NCI-H446 treated with DMSO at 0.1 percent for 48 hours (cell line): ENCODE results near the gene KIF16B.
"Not testable (repeated sequence)": the region's sequence is repeated elsewhere in the genome, so short reads cannot be mapped to it uniquely, and the experiment has no call there.

ENCODE experiments used
- DNase-seq: peaks from one replicate; lab custom pipeline; 2025; lab: John Stamatoyannopoulos, UW

KIF16B gene

DNA sequence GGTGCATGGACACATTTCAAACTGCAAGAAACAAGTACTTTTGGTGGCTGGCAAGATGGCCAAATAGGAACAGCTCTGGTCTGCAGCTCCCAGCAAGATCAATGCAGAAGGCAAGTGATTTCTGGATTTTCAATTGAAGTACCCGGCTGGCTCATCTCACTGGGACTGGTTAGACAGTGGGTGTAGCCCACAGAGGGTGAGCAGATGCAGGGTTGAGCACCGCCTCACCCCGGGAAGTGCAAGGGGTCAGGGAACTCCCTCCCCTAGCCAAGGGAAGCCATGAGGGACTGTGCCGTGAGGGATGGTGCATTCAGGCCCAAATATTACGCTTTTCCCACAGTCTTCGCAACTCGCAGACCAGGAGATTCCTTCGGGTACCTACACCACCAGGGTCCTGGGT, 53.6 kb downstream of the KIF16B start:
- DNase-seq: not testable (repeated sequence)

- no peak for DNase-seq
These were observed 54.5 kb downstream of the KIF16B start for GRCh38 chr20:16518784-16519084.

GRCh38 chr20:16517946-16518783, 55.1 kb downstream of the KIF16B start:
- peak; percentile 68 for DNase-seq

GRCh38 chr20:16516794-16517193, 56.5 kb downstream of the KIF16B start:
- no peak for DNase-seq

DNA sequence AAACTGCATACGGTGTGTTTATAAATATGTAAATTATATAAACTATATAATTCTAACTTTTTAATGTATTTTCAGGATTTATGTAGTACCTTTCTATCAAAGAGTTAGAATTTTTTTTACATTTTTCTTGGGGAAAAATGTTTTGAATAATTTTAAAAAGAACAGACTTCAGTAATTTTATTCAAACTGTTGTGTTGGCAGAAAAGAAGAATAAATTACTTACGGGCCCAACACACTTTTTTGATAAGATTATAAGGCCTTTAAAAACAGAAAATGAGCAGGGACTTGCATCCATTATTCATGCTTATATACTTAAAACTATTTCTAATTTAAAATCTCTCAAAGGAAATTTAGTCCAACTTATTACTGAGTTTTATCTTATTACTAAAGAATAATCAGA, 58.2 kb downstream of the KIF16B start:
- DNase-seq: no peak

DNA sequence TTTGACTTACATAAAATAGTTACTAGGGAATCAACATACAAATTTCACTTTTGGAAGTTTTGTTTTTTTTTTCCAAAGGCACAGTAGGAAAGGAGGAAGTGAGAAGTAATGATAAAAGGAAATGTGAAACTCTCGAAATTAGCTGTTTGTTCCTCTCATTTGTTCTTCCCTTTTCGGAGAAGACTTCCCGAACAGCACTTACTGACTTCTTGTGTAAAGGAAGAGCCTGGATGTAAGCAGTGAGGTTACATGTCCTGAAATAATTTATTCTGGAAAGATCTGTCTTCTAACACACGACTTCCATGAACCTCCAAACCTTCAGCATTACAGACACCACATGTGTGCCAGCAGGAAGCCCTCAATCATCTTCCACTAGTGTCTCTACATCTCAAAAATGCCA, 59.1 kb downstream of the KIF16B start:
- DNase-seq: no peak

DNA sequence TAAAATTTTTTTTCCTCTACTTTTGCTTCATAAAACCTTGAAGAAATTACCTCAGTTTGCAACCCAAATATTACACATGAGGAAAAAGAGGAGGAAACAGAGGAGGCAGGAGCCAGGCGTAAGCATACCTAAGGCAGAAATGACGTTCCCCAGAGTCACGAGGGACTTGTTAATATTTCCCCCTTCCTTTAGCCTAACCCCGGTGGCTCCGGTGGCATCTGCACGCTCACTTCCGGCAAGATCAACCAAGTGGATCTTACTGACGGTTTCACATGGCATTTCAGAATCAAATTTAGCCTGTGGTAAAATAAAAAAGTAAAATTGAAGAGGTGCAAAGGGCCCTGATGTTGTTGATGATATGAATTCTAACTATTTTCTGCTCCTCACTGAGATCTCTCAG, 67.4 kb downstream of the KIF16B start:
- DNase-seq: no peak

DNA sequence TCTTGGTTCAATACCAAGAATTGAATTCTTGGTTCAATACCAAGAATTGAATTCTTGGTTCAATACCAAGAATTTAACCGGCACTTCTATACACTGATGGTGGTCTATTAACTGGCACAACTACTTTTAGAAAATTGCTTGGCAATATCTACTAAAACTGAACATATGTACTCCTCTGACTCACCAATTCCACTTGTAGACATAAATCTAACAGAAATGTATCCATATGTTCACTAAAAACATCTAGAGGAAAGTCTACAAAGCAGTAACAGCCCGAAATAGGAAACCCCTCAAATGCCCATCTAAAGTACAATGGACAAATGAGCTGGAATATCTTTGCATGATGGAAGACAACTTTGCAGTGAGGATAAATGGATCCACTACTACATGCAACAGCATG, 71.9 kb downstream of the KIF16B start:
- DNase-seq: peak; percentile 52

DNA sequence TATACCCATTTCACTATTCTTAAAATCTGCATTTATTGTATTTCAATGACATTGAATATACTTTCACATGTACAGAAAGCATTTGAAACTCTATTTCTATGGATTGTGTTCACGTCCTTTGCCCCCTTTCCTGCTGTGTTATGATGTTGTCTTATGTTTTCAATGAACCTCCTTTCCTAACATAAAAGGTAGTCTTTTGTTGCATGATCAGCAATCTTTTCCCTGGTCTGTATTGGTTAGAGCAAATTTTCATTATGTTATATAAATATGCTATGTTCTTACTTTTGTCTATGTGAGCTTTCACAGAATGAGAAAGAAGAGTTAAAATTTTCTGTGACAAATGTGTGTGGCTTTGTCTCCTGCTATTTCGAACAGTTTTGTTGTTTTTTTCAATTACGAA, 73.1 kb downstream of the KIF16B start:
- no peak for DNase-seq

GRCh38 chr20:16498526-16499253, 74.6 kb downstream of the KIF16B start:
- no peak for DNase-seq

GRCh38 chr20:16497896-16498295, 75.4 kb downstream of the KIF16B start:
- DNase-seq: no peak

DNA sequence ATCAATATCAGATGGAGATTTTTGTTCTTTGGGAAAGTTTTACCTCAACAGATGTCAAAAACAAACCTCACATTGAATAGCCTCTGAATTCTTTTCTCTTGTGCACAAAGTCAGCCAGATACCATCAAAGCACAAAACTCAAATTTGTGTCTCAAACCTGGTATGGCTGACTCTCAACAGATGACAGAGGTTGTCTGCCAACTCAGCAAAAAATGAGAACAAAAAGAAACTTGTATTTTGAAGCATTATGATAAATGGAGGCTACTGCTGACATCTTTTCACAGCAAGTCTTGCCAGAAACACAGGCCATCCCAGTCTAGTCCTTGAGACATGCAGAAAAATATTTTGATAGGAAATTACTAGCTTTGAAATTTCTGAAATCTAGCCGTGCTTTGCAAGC, 79.8 kb downstream of the KIF16B start:
- DNase-seq: peak; percentile 77

DNA sequence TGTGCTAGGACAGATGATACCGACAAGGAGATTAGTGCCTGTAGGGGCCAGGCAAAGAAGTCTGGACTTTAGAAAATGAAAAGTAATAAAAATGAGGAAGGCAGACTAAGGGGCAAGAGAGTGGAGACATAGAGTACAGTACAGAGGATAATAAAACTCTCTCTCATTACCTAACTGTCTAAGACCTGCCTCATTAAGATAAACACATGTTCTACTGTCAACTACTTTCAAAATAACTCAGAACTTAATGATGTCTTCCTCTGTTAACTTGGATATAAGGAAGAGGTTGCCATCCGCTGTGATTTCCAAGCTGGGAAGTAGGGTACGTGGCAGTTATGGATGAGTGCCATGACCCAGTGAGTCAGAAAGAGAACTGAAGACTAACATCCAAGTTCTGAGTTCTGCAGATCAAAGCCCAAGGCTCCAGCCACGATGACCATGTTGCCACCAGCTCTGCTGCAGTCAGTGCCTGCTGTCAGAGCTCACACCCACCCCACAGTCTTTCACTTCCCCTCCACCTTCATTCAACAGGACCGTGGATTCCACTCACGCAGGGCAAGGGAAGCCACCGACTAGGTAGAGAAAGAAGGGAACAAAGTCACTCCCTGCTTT, 81.8 kb downstream of the KIF16B start:
- peak; percentile 24 for DNase-seq

GRCh38 chr20:16490696-16491095, 82.6 kb downstream of the KIF16B start:
- peak; percentile 76 for DNase-seq

DNA sequence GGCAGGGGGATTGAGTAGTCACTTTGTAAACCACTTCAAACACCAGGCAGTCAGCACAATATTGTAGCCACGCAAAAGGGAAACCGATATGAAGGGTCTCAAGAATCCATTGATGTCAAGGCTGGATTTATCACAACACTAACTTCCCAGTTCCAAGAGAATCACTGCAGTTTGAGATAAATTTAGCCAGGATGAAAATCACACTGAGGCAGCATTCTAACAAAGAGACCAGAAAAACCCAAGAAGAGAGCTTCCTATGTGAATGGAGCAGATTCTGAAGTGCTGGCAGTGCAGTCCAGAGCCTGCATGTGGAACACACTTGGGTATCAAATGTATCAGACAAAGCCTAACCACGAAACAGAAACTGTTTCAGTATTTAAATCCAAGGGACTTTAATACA, 84.6 kb downstream of the KIF16B start:
- DNase-seq: no peak

DNA sequence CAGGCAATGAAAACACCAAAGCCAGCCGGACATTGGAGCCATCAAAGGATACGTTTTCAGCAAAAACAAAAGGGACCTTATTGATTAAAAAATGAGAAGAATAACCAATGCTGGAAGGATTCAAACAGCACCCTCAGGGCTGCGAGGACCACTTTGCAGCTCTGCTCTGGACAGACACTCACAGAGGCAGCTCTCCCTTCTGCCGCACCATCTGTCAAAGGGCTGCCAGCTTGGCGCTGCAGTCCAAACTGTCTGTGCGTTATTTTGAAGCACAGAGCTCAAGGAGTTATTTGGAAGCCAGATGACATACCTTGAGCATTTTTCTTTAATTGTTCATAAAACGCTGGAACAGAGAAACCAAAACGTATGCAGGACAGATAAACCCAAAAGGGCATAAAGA, 85.2 kb downstream of the KIF16B start:
- peak; percentile 86 for DNase-seq

GRCh38 chr20:16486532-16486931, 86.7 kb downstream of the KIF16B start:
- peak; percentile 17 for DNase-seq

GRCh38 chr20:16485401-16485800, 87.8 kb downstream of the KIF16B start:
- DNase-seq: peak; percentile 38

- no peak for DNase-seq
These were observed 90.2 kb downstream of the KIF16B start for GRCh38 chr20:16483024-16483423.

GRCh38 chr20:16481977-16482376, 91.3 kb downstream of the KIF16B start:
- no peak for DNase-seq

DNA sequence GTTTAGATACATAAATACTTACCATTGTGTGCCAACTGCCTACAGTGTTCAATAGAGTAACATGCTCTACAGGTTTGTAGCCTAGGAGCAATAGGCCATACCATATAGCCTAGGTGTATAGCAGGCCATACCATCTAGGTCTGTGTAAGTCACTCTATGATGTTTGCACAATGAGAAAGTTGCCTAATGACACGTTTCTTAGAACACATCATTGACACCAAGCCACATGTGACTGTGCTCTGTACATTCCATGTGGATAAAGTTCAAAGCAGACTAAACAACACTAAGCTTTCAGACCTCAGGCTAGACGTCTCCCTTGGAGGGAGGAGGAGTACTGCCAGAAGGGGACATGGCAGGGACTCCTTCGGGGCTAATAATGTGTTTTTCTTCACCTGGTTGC, 93.6 kb downstream of the KIF16B start:
- DNase-seq: no peak

GRCh38 chr20:16477632-16478031, 95.6 kb downstream of the KIF16B start:
- no peak for DNase-seq

- DNase-seq: peak; percentile 68
These were observed 97.2 kb downstream of the KIF16B start for GRCh38 chr20:16476032-16476431.
